GM18907 (cell line): ENCODE data around the gene ZNF554.
"Not testable (repeated sequence)": the region's sequence is repeated elsewhere in the genome, so short reads cannot be mapped to it uniquely, and the experiment has no call there.

Experiments
- ATAC-seq: cut with Tn5 transposase; IDR thresholded peaks from one replicate; pipeline ENCODE4 v1.9.1; 2021; ENCODE audit warnings: mild to moderate bottlenecking, moderate library complexity; ENCODE audit not compliant: unreplicated experiment

ZNF554 gene

DNA sequence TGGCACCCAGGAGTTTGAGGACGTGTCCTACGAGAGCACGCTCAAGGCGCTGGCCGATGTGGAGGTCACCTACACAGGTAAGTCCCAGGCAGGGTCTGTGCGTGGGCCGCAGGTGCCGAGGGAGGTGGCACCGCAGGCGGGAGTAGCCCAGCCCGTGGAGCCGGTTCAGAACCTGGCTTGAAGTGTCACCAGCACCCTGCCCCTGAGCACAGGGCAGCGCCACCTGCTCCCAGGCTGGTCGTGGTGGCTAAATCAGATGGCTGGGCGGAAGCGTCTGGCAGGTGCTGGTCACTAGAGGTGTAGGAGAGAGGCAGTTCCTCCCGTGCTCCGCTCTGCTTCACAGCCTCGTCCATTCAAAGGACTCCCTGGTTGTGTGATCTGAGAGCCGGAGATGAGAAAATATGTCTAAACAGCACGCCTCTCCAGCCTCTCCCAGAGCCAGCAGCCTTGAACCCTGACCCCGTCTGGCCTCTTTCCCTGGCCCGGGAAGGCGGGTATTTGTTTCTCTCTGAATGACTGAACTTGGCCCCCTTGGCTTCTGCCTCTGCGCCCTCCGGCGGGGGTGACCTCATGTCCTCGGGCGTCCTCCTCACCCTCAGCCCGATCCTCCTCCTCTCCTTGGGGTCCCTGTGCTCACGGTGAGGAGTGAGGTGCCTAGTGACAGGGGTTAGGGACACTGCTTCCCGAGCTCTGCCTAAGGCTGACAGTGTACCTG is 29.0 kb upstream of the ZNF554 start:
- ATAC-seq = no peak

DNA sequence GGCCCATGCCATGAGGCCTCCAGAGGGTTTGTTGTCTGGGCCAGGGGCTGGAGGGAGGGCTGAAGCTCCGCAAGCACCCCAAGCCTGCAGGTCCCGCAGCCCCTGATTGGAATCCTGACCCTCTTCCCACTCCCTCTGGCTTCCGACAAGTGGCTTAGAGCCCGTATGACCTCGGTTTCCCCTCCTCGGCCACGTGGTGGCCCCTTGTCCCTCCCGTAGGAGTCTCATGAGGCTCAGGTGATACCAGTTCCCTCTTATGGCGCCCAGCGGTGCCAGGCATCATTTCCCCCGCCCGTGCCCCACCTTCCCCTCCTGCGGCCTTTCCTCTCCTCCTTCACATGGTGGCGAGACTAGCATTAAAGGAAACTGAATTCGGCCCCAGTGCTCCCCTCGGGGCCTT is 28.2 kb upstream of the ZNF554 start:
- no peak for ATAC-seq

DNA sequence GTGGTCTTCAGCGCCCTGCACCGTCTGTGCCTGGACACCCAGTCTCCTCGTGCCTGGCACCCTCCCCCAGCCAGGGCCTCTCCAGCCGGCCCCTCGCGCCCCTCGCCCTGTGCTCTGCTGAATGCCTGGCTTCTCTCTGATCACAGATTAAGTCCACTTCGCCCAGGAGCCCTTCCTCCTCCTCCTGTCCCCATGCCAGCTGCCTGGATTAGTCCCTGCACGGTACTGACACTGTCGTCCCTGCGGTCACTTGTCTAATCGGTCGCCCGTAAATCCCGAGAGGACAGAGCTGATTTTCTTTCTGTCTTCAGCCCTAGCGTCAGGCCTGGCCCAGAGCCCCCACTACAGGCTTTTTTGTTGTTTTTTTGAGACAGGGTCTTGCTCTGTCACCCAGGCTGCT is 27.8 kb upstream of the ZNF554 start:
- ATAC-seq = no peak

DNA sequence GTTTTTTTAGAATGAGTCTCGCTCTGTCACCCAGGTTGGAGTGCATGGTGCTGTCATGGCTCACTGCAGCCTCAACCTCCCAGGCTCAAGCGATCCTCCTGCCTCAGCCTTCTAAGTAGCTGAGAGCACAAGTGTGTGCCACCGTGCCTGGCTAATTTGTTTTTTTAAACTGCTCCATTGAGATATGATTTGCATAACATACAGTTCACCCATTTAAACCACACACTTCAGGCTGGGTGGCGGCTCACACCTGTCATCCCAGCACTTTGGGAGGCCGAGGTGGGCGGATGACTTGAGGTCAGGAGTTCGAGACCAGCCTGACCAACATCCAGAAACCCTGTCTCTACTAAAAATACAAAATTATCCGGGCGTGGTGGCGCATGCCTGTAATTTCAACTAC is 27.0 kb upstream of the ZNF554 start:
- ATAC-seq = not testable (repeated sequence)

DNA sequence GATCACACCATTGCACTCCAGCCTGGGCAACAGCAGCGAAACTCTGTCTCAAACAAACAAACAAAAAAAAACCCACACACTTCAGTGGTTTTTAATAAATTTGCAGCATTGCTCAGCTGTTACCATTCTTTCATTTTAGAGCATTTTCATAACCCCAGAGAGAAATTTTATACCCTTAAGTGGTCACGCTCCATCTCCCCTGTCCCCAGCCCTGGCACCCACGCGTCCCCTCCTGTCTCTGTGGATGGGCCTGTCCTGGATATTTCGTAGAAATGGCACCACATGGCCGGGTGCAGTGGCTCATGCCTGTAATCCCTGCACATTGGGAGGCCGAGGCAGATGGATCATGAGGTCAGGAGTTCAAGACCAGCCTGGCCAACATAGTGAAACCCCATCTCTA is 26.5 kb upstream of the ZNF554 start:
- no peak for ATAC-seq

DNA sequence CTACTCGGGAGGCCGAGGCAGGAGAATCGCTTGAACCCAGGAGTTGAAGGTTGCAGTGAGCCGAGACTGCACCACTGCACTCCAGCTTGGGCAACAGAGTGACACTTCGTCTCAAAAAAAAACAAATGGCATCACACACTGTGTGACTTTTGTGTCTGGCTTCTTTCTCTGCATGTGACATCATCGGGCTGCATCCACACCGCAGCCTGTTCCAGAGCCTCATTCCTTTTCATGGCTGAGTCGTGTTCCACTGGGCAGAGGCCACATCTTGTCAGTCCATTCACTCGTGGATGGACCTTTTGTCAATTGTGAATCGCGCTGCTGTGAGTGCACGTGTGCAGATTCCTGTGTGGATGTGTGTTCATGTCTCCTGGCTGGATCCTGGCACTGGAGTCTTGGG is 26.1 kb upstream of the ZNF554 start:
- ATAC-seq = no peak

DNA sequence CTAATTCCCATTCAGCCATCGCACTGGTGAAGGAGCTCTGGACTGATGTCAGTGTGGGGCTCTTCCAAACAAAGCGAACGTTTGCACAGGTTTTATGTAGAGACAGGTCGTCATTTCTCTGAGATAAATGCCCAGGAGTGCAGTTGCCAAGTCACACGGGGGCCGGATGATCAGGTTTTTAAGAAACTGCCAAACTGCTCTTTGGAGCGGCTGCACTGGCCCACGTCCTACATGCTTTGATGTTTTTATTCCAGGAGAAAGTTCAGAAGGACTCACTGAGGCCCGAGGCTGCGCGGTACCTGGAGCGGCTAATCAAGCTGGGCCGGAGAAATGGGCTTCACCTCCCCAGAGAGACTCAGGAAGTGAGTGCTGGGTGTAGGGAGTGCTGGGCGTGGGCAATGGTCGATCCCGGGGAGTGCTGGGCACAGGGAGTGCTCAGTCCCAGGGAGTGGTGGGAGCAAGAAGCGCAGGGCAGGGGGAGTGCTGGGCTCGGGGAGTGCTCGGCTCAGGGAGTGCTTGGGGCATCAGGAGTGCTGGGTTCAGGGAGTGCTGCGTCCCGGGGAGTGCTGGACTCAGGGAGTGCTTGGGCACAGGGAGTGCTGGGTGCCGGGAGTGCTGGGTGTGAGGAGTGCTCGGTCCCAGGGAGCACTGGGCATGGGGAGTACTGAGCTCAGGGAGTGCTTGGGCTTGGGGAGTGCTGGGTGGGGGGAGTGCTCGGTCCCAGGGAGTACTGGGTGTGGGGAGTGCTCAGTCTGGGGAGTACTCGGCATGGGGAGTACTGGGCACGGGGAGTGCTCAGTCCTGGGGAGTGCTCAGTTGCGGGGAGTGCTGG is 23.6 kb upstream of the ZNF554 start:
- ATAC-seq = no peak

DNA sequence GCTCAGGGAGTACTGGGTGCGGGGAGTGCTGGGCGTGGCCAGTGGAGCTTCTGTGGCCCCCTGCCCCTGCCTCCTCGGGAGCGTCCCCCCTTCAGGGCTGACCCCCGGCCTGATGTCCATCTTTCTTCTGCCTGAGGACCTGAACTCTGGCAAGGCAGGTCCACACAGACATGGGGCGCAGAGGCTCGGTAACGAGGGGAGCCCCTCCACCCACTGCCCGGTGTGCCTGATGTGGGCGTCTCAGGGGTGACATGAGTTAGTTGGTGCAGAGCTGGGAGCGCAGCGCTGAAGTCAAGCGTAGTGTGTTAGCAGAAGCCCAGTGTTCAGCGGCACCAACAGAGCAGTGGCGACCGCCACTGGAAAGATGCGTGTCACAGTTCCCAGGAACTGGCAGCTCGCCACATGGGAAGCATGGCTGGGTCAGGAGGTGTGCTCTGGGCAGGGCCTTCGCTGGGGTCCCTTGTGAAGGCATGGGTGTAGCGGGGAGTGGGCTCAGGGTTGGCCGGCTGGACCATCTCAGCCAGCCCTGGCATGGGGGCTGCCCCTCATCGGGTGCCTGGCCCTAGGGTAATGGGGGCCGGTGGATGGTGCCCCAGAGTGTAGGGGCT is 22.9 kb upstream of the ZNF554 start:
- ATAC-seq = no peak

DNA sequence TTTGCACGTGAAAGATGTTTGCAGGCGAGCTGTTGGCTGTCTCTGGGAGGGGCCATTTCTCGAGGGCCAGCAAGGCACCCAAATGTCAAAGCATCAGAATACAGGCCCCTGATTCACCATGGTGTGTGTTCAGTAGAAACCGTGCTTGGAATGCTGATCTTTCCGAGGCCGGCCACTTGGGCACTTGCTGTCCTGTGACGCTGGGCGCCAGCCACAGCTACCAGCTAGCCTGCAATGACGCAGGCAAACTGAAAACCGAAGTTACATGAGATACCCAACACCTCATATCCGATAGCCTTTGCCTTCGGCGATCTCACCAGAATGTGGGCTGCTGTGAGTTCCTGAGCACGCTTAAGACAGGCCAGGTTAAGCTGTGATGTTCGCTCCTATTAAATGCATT is 22.4 kb upstream of the ZNF554 start:
- ATAC-seq = no peak

DNA sequence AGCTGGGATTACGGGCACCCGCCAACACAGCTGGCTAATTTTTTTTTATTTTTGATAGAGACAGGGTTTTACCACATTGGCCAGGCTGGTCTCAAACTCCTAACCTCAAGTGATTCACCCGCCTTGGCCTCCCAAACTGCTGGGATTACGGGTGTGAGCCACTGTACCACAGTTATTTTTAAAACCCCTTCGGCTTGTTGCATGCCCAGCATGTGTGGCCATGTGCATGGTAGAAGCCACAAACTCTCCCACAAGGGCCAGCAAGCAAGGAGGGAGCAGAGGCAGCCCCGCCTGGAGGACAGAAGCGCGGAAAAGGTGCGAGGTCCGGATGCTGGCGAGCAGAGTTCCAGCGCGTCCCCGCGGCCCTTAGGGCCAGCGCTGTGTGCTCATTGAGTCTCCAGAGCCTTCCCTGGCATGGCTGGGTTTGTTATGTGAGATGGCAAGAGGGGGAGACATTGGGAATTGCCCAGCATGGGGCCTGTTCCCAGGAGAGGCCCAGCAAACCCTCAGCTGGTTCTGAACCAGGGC is 21.4 kb upstream of the ZNF554 start:
- no peak for ATAC-seq

DNA sequence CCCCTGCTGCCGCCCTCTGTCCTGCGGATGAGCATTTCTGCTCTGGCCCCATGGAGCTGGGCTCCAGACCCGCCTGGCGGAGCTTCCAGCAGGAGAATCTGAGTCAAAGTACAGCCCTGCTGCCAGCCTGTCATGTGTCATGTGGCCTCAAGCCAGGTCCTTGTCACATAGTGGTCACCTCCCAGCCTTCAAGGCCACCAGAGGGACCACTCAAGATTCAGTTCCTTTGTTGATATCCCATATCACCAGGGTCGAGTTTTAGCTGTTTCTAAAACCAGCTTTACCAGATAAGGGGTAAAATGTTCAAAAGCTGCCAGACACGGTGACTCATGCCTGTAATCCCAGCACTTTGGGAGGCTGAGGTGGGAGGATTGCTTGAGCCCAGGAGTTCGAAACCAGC is 20.9 kb upstream of the ZNF554 start:
- ATAC-seq = no peak

DNA sequence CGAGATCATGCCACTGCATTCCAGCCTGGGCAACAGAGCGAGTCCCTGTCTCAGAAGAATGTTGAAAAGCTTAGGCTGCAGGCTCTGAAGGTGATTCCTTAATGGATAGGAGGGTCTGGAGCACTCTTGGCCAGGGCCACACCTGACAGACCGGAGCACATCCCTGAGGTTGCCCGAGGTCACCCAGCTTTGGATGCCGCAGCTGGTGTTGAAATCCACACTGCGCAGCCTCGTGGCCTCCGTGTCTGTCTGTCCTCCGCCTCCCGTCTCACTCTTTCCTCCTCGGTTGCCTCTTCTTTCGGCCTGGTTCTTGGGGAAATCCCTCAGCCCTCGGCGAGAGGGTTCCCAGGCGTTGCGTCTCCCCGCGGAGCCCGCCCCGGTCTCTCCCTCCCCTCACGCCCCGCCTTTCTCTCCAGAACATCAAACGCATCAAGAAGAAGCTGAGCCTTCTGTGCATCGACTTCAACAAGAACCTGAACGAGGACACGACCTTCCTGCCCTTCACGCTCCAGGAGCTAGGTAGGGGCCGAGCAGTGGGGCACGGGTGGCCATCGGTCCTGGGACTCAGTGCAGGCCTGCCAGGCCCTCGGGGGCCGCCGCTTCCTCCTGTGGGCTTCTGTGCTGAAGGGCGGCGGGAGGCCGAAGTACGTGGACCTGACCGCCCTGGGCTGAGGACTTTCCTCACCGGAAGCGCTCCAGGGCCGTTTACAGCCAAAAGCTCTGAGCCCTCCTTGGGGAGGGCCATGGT is 20.2 kb upstream of the ZNF554 start:
- ATAC-seq = no peak

DNA sequence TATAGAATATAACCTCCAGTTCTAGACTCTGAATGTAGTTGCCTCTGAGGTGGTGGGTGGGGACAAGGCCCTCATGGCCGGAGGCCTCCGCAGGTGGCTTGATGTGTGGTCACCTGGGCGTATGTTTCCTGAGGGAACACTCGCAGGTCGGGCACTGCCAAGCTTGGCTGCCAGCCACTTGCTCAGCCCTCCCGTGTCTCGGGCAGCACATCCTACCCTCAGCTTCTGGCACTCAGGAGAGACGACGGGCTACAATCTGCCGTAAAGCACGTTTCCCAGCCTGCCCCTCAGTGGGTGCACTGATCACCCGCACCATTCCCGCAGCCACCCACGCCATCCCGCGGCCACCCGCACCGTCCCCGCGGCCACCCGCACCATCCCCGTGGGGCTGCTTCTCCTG is 19.2 kb upstream of the ZNF554 start:
- no peak for ATAC-seq

DNA sequence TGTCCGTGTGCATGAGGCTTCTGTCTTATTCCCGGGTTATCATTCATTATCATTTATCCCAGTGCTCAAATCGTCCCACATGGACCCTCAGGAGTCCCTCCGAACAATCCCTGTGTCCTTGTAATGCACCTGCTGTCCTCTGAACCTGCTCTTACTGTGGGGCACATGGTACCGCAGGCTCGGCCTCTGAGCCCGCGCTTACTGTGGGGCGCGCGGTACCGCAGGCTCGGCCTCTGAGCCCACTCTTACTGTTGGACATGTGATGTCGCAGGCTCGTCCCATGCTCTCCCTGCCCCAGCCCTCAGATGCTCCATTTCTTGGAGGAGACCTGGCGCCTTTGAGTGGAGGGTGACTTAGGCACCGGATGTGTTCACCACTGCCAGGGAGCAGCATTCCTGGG is 16.8 kb upstream of the ZNF554 start:
- no peak for ATAC-seq

DNA sequence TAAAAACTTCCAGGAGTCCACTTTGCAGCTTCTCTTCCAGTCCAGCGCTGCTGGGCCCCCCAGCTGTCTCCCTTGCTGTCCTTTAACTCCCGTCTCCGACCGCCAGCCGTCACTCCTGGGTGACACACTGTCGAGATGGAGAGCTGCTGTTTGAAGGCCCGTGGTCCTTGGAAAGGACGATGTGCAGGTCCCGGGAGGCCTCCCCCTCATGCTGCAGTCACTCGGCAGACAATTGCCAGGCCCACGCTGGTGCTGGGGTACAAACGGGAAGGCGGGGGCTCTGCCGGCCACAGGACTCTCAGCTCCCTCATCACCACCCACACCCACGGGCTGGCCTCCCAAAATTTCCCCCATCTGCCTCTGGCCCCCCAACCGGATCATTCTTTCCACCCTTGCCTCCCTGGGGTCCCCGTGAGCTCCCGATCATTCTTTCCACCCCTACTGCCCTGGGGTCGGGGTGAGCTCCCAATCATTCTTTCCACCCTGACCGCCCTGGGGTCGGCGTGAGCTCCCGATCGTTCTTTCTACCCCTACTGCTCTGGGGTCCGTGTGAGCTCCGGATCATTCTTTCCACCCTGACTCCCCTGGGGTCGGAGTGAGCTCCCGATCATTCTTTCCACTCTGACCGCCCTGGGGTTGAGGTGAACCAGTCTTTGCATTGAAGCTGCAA is 16.0 kb upstream of the ZNF554 start:
- ATAC-seq = no peak

DNA sequence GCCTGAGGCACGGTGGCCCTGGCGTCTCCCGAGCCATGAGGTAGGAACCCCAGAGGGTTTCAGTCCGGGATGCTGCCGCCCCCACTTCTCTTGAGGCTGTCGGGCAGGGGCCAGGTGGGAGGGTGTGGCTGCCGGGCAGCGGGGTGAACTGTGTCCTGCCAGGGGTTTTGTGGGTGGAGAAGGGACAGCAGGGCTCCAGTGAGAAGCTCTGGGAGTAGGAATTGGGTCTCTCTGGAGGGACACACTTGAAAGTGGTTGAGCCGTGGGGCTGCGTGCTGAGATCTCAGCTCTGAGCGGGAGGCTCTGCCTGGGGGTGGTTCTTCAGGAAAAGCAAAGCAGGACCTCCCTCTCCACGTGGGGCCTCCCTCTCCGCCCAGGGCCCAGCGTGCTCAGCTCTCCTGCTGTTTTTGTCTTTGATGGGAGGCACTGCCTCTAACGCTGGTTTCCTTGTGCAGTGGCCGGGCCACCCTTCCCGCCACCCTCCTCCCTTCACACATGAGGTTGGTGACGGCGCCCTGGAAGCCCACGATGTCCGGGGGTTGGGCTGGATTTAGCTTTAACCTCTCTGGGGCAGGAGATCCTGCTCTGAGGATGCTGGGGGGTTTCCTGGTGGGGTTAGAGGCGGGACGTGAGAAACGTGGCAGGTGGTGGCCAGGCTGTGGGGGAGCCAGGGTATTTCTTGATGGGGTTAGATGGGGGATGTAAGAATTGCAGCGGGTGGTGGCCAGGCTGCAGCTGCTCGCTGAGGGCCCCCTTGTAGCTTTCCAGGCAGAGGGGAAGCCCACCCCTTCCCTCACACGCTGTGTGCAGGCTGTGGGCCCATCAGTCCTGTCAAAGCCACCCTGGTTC is 15.3 kb upstream of the ZNF554 start:
- ATAC-seq = no peak

DNA sequence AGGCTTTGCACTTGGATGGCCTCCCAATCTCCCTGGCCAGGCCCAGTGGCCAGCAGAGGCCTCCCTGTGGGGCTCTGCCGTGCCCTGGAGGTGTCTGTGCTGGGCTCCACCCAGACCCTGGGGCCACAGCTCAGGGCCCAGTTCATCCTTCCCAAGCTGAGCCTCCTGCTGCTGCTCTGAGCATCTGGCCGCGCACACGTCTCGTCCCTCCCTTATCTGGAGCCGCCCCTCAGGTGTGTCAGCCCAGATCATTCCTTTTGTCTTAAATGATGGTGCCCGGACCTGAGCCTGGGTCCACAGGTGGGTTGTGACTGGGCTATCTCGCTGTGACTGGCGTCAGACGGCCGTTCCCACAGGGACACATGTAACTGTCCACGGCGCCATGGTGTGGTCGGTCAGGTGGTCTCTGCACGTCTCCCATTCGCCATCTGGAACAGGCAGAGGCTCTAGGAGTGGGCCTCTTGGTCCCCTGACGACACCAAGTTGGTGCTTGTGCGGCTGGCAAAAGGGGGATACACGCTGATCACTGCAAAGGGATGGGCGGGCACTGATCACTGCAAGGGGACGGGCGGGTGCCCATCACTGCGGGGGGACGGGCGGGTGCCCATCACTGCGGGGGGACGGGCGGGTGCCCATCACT is 14.3 kb upstream of the ZNF554 start:
- ATAC-seq = no peak

DNA sequence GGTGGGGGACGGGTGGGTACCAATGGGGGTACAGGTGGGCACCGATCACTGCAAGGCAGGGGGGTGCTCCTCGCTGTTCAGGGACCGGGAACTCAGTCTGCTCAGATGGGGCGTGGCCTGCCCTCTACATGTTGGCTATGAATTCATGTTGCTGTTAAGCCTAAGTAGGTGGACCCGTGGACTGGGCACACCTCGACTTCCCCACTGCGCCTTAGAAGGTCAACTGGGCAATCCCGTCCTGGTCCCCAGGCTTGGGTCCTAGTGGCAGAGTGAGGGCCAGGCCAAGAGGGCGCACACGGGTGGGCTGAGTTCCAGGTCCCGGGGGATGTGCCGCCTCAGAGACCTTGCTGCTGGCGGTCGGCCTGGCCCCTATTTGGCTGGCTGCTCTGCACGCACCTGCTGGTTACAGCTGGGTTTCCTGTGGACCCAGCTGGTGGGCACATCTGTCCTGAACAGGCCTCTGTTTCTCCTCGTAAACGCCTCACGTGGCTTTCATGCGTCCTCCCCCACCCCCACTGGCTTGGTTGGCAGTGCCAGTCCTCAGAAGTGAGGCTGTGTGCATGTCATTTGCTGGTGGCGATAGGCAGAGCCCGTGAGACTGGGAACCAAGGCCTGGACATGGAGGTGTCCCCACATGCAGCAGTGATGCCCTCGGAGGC is 13.5 kb upstream of the ZNF554 start:
- no peak for ATAC-seq
